HepG2 (cell line): ENCODE results near the gene PTPN2. TPM values are rescaled to one million over a fixed set of nuclear protein-coding genes. Genes with fewer than 3 reads are reported as not detected.

ENCODE experiments used
- AFF4 ChIP-seq: sonication (generic); formaldehyde crosslinking; IDR thresholded peaks from 2 replicates; pipeline ENCODE4 v1.4.0; 2020; ENCODE audit warnings: missing genetic modification reagents
- FOXK2 ChIP-seq: fragments of 450-650 bp; IDR thresholded peaks from 2 replicates; pipeline ENCODE4 v1.6.1; 2016
- HIVEP1 ChIP-seq: sonication (generic); formaldehyde crosslinking; IDR thresholded peaks from 2 replicates; pipeline ENCODE4 v1.4.0; 2020; ENCODE audit warnings: mild to moderate bottlenecking, missing genetic modification reagents
- MED13 ChIP-seq: sonication (generic); formaldehyde crosslinking; IDR thresholded peaks from 2 replicates; pipeline ENCODE4 v1.5.0; 2020; ENCODE audit warnings: missing genetic modification reagents
- RNF2 ChIP-seq: fragments of 450-650 bp; conservative IDR thresholded peaks from 2 replicates; pipeline ENCODE4 v1.6.1; 2016; ENCODE audit warnings: low read depth
- TAF1 ChIP-seq: sonication (generic); formaldehyde crosslinking; IDR thresholded peaks from 2 replicates; pipeline ENCODE4 v1.4.0; 2020; ENCODE audit warnings: missing genetic modification reagents
- TOPORS ChIP-seq: sonication (generic); formaldehyde crosslinking; IDR thresholded peaks from 2 replicates; pipeline ENCODE4 v1.8.0; 2023; ENCODE audit warnings: mild to moderate bottlenecking, missing genetic modification reagents
- XBP1 ChIP-seq: sonication (generic); formaldehyde crosslinking; IDR thresholded peaks from 2 replicates; pipeline ENCODE4 v1.5.0; 2020; ENCODE audit warnings: missing genetic modification reagents
- ZKSCAN1 ChIP-seq: fragments of 150-350 bp; IDR thresholded peaks from 2 replicates; pipeline ENCODE4 v1.6.1; 2014; ENCODE audit warnings: low read length
- ZNF224 ChIP-seq: sonication (generic); formaldehyde crosslinking; IDR thresholded peaks from 2 replicates; pipeline ENCODE4 v1.5.0; 2020; ENCODE audit warnings: mild to moderate bottlenecking, missing genetic modification reagents
- ZNF3 ChIP-seq: IDR thresholded peaks from 2 replicates; pipeline ENCODE4 v1.7.0; 2017; ENCODE audit warnings: inconsistent platforms
- ZNF354B ChIP-seq: sonication (generic); formaldehyde crosslinking; IDR thresholded peaks from 2 replicates; pipeline ENCODE4 v1.8.0; 2022; ENCODE audit warnings: mild to moderate bottlenecking, missing genetic modification reagents
- ZNF660 ChIP-seq: sonication (generic); formaldehyde crosslinking; IDR thresholded peaks from 2 replicates; pipeline ENCODE4 v1.5.1; 2020; ENCODE audit warnings: mild to moderate bottlenecking, low read depth, missing genetic modification reagents, borderline replicate concordance
- ZNF749 ChIP-seq: sonication (generic); formaldehyde crosslinking; IDR thresholded peaks from 2 replicates; pipeline ENCODE4 v1.8.0; 2022; ENCODE audit warnings: mild to moderate bottlenecking, missing genetic modification reagents, moderate library complexity, borderline replicate concordance
- ZNF790 ChIP-seq: sonication (generic); formaldehyde crosslinking; IDR thresholded peaks from 2 replicates; pipeline ENCODE4 v1.8.0; 2022; ENCODE audit warnings: missing genetic modification reagents, mild to moderate bottlenecking, borderline replicate concordance
- ZNF878 ChIP-seq: sonication (generic); formaldehyde crosslinking; IDR thresholded peaks from 2 replicates; pipeline ENCODE4 v1.8.1; 2023; ENCODE audit warnings: mild to moderate bottlenecking, missing genetic modification reagents, moderate library complexity
- polyA plus RNA-seq, 8 experiments: library from polyadenylated mRNA; depleted of rRNA in 3 of 8; stranded (reverse) in 7 of 8; unstranded in 1 of 8; fragments of >200 nt; fragmentation: Illumina TruSeq in 4 of 8; extraction: Trizol in 4 of 8; gene quantifications; 2 replicates each; pipeline versions ENCODE4 v1.2.1 to v1.2.3, GENCODE V29; 2011 to 2016; ENCODE audit warnings: low read depth in 4 of 8, missing spikeins in 1 of 8, mixed read lengths in 1 of 8; ENCODE audit not compliant: insufficient read depth in 1 of 8
- total RNA-seq, 5 experiments: library from RNA; depleted of rRNA; stranded (reverse); fragments of >200 nt; fragmentation: Illumina TruSeq; extraction: Trizol; gene quantifications; 2 replicates each; pipeline ENCODE4 v1.2.3, GENCODE V29; 2016; ENCODE audit warnings: low read depth in 1 of 5
- TF ChIP-seq, protein P1 (sequence below): fragments of 450-650 bp; IDR thresholded peaks from 2 replicates; pipeline ENCODE4 v1.6.1; 2016
- TF ChIP-seq, protein P2 (sequence below): sonication (generic); formaldehyde crosslinking; IDR thresholded peaks from 2 replicates; pipeline ENCODE4 v1.4.0; 2020; ENCODE audit warnings: missing genetic modification reagents
- TF ChIP-seq, protein P3 (sequence below): sonication (generic); formaldehyde crosslinking; IDR thresholded peaks from 2 replicates; pipeline ENCODE4 v1.5.0; 2020; ENCODE audit warnings: missing genetic modification reagents
- TF ChIP-seq, protein P4 (sequence below): sonication (generic); formaldehyde crosslinking; IDR thresholded peaks from 2 replicates; pipeline ENCODE4 v1.4.0; 2020; ENCODE audit warnings: missing genetic modification reagents, borderline replicate concordance

Gene PTPN2
- total and polyA plus RNA-seq, 2 of the 13 experiments (the other 11 are each of a cell fraction or from before 2014, with no cell fraction given), result 24.9 to 41.5 TPM

- TF ChIP-seq, protein P1, sequence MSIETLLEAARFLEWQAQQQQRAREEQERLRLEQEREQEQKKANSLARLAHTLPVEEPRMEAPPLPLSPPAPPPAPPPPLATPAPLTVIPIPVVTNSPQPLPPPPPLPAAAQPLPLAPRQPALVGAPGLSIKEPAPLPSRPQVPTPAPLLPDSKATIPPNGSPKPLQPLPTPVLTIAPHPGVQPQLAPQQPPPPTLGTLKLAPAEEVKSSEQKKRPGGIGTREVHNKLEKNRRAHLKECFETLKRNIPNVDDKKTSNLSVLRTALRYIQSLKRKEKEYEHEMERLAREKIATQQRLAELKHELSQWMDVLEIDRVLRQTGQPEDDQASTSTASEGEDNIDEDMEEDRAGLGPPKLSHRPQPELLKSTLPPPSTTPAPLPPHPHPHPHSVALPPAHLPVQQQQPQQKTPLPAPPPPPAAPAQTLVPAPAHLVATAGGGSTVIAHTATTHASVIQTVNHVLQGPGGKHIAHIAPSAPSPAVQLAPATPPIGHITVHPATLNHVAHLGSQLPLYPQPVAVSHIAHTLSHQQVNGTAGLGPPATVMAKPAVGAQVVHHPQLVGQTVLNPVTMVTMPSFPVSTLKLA, result no peak
- TF ChIP-seq ZNF354B (CRISPR knock-in tag) (no peak), RNF2 (no peak), ZNF3 (CRISPR knock-in tag) (no peak), ZKSCAN1 (no peak), FOXK2 (no peak), ZNF790 (no peak), MED13 (CRISPR knock-in tag) (no peak), ZNF660 (CRISPR knock-in tag) (no peak), XBP1 (CRISPR knock-in tag) (no peak), ZNF878 (CRISPR knock-in tag) (no peak), HIVEP1 (no peak), ZNF749 (no peak), AFF4 (CRISPR knock-in tag) (no peak), TAF1 (CRISPR knock-in tag) (peak; percentile 27; the same call in 1 of the 2 replicates), TOPORS (CRISPR knock-in tag) (no peak), ZNF224 (no peak)
- TF ChIP-seq, protein P2, sequence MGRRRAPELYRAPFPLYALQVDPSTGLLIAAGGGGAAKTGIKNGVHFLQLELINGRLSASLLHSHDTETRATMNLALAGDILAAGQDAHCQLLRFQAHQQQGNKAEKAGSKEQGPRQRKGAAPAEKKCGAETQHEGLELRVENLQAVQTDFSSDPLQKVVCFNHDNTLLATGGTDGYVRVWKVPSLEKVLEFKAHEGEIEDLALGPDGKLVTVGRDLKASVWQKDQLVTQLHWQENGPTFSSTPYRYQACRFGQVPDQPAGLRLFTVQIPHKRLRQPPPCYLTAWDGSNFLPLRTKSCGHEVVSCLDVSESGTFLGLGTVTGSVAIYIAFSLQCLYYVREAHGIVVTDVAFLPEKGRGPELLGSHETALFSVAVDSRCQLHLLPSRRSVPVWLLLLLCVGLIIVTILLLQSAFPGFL, result no peak
- TF ChIP-seq, protein P3, sequence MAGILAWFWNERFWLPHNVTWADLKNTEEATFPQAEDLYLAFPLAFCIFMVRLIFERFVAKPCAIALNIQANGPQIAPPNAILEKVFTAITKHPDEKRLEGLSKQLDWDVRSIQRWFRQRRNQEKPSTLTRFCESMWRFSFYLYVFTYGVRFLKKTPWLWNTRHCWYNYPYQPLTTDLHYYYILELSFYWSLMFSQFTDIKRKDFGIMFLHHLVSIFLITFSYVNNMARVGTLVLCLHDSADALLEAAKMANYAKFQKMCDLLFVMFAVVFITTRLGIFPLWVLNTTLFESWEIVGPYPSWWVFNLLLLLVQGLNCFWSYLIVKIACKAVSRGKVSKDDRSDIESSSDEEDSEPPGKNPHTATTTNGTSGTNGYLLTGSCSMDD (CRISPR knock-in tag), result no peak
- TF ChIP-seq, protein P4, sequence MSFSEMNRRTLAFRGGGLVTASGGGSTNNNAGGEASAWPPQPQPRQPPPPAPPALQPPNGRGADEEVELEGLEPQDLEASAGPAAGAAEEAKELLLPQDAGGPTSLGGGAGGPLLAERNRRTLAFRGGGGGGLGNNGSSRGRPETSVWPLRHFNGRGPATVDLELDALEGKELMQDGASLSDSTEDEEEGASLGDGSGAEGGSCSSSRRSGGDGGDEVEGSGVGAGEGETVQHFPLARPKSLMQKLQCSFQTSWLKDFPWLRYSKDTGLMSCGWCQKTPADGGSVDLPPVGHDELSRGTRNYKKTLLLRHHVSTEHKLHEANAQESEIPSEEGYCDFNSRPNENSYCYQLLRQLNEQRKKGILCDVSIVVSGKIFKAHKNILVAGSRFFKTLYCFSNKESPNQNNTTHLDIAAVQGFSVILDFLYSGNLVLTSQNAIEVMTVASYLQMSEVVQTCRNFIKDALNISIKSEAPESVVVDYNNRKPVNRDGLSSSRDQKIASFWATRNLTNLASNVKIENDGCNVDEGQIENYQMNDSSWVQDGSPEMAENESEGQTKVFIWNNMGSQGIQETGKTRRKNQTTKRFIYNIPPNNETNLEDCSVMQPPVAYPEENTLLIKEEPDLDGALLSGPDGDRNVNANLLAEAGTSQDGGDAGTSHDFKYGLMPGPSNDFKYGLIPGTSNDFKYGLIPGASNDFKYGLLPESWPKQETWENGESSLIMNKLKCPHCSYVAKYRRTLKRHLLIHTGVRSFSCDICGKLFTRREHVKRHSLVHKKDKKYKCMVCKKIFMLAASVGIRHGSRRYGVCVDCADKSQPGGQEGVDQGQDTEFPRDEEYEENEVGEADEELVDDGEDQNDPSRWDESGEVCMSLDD (CRISPR knock-in tag), result no peak
Measured at GRCh38 chr18:12766986-12767433, 117.0 kb downstream of the PTPN2 start (continued).
